ENCODE measurements around the gene PROKR1.
A peak's percentile ranks its signal among the peaks of the same experiment; 100 is the strongest.
"Not testable (repeated sequence)": the region's sequence is repeated elsewhere in the genome, so short reads cannot be mapped to it uniquely, and the experiment has no call there.

The PROKR1 gene

GRCh38 chr2:68643011-68643873, at the start of gene PROKR1:
PROKR1 (plus strand) TSS chr2:68643579; CDS start chr2:68645822, 2,243 bp downstream.
- peak; percentile 71 for DNase-seq (ENCODE audit: low spot score)

- no peak for DNase-seq (ENCODE audit: low spot score)
Measured at GRCh38 chr2:68594041-68594440, 49.3 kb upstream of the PROKR1 start.

GRCh38 chr2:68594674-68595492, 48.5 kb upstream of the PROKR1 start:
- peak; percentile 64 for DNase-seq (ENCODE audit: low spot score)

GRCh38 chr2:68595493-68595785, 47.9 kb upstream of the PROKR1 start:
- not testable (repeated sequence) for DNase-seq (ENCODE audit: low spot score)

- not testable (repeated sequence) for DNase-seq (ENCODE audit: low spot score)
Measured at GRCh38 chr2:68600495-68600894, 42.9 kb upstream of the PROKR1 start.

- no peak for DNase-seq (ENCODE audit: low spot score)
Measured at GRCh38 chr2:68603059-68603458, 40.3 kb upstream of the PROKR1 start.

GRCh38 chr2:68604077-68604476, 39.3 kb upstream of the PROKR1 start:
- no peak for DNase-seq (ENCODE audit: low spot score)

GRCh38 chr2:68605939-68606338, 37.4 kb upstream of the PROKR1 start:
- no peak for DNase-seq (ENCODE audit: low spot score)

GRCh38 chr2:68606759-68607158, 36.6 kb upstream of the PROKR1 start:
- DNase-seq (ENCODE audit: low spot score), result no peak

GRCh38 chr2:68607837-68608236, 35.5 kb upstream of the PROKR1 start:
- no peak for DNase-seq (ENCODE audit: low spot score)

- DNase-seq (ENCODE audit: low spot score), result no peak
Measured at GRCh38 chr2:68612765-68613519, 30.4 kb upstream of the PROKR1 start.

GRCh38 chr2:68620772-68621171, 22.6 kb upstream of the PROKR1 start:
- DNase-seq (ENCODE audit: low spot score), result no peak

- DNase-seq (ENCODE audit: low spot score), result no peak
Measured at GRCh38 chr2:68623820-68624219, 19.6 kb upstream of the PROKR1 start.

- no peak for DNase-seq (ENCODE audit: low spot score)
Measured at GRCh38 chr2:68627615-68628014, 15.8 kb upstream of the PROKR1 start.

GRCh38 chr2:68632021-68632420, 11.4 kb upstream of the PROKR1 start:
- DNase-seq (ENCODE audit: low spot score), result no peak

- peak; percentile 83 for DNase-seq (ENCODE audit: low spot score)
Measured at GRCh38 chr2:68637047-68637446, 6.3 kb upstream of the PROKR1 start.

GRCh38 chr2:68643874-68644485, 601 bp downstream of the PROKR1 start:
- no peak for DNase-seq (ENCODE audit: low spot score)

- DNase-seq (ENCODE audit: low spot score), result no peak
Measured at GRCh38 chr2:68645523-68645922, 2.1 kb downstream of the PROKR1 start.

GRCh38 chr2:68646303-68646702, 2.9 kb downstream of the PROKR1 start:
- DNase-seq (ENCODE audit: low spot score), result peak; percentile 35

- no peak for DNase-seq (ENCODE audit: low spot score)
Measured at GRCh38 chr2:68650645-68651044, 7.3 kb downstream of the PROKR1 start.

- DNase-seq (ENCODE audit: low spot score), result no peak
Measured at GRCh38 chr2:68653034-68653433, 9.7 kb downstream of the PROKR1 start.

- DNase-seq (ENCODE audit: low spot score), result no peak
Measured at GRCh38 chr2:68653538-68653982, 10.2 kb downstream of the PROKR1 start.

All from D341Med (cell line).